NCI-H2029 treated with DMSO at 0.1 percent for 48 hours (cell line): ENCODE data around the gene GPER1.
"Not testable (repeated sequence)": the region's sequence is repeated elsewhere in the genome, so short reads cannot be mapped to it uniquely, and the experiment has no call there.

Experiments
- DNase-seq: peaks from one replicate; lab custom pipeline; 2025; lab: John Stamatoyannopoulos, UW

The GPER1 gene

GRCh38 chr7:1103789-1104515 is 16.0 kb downstream of the GPER1 start:
- DNase-seq, result no peak

- DNase-seq, result no peak
These were observed 16.7 kb downstream of the GPER1 start for GRCh38 chr7:1104516-1105179.

GRCh38 chr7:1105189-1105588 is 17.3 kb downstream of the GPER1 start:
- DNase-seq, result no peak

GRCh38 chr7:1106063-1106792 is 18.3 kb downstream of the GPER1 start:
- no peak for DNase-seq

- DNase-seq, result no peak
These were observed 19.0 kb downstream of the GPER1 start for GRCh38 chr7:1106793-1107421.

GRCh38 chr7:1108264-1108920 is 20.5 kb downstream of the GPER1 start:
- DNase-seq, result no peak

GRCh38 chr7:1109581-1110310 is 21.8 kb downstream of the GPER1 start:
- DNase-seq, result no peak

GRCh38 chr7:1110358-1110757 is 22.4 kb downstream of the GPER1 start:
- no peak for DNase-seq

GRCh38 chr7:1111156-1111555 is 23.2 kb downstream of the GPER1 start:
- no peak for DNase-seq

GRCh38 chr7:1112109-1112508 is 24.2 kb downstream of the GPER1 start:
- no peak for DNase-seq

GRCh38 chr7:1112625-1113547 is 25.0 kb downstream of the GPER1 start:
- no peak for DNase-seq

- no peak for DNase-seq
These were observed 25.6 kb downstream of the GPER1 start for GRCh38 chr7:1113548-1113885.

- DNase-seq, result no peak
These were observed 26.2 kb downstream of the GPER1 start for GRCh38 chr7:1114088-1114487.

GRCh38 chr7:1114505-1114904 is 26.6 kb downstream of the GPER1 start:
- DNase-seq, result no peak

- not testable (repeated sequence) for DNase-seq
These were observed 27.5 kb downstream of the GPER1 start for GRCh38 chr7:1115171-1116045.

- DNase-seq, result not testable (repeated sequence)
These were observed 28.6 kb downstream of the GPER1 start for GRCh38 chr7:1116383-1117008.

- DNase-seq, result no peak
These were observed 29.5 kb downstream of the GPER1 start for GRCh38 chr7:1117321-1117928.

- DNase-seq, result no peak
These were observed 31.3 kb downstream of the GPER1 start for GRCh38 chr7:1119201-1119600.
